ENCODE results near the gene MAL. TPM values are rescaled to one million over a fixed set of nuclear protein-coding genes. Genes with fewer than 3 reads are reported as not detected.

Gene MAL
- 100 to 1,000 TPM in 2 of 4 donors, 10 to 100 TPM in 2; 60.0 to 200 (median 121) TPM for total RNA-seq

DNA sequence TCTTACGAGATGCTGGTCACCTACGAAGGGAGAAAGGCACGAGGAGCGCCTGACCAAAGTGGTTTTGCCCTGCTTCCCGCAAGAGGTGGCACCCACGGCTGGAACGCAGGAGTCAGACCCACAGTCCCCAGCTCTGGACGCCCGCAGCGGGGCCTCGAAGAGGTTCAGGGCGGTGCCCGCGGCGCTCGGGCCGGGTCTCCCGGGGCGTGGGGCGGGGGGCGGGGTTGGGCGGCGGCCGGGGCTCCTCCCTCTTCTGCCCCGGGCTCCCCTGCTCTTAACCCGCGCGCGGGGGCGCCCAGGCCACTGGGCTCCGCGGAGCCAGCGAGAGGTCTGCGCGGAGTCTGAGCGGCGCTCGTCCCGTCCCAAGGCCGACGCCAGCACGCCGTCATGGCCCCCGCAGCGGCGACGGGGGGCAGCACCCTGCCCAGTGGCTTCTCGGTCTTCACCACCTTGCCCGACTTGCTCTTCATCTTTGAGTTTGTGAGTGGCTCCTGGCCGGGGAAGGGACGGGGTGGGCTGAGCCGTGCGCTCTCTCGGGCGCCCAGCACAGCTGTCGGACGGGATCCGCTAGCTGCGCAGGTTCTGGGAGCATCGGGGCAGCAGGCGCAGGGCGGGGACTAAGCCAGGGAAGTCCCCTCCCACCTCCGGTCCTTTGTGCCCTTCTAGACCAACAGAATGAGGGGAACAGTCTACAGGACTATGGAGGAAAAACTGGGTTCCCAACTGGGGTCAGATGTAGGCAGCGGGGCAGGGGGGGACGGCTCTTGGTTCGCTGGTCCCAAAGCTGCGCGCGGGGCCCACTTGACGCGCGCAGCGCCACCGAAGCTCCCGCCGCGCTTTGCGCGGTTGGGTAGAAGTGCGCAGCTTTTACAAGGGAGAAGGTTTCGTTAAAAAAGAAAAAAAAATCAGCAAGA, at the start of gene MAL:
MAL (plus strand) TSS at position 303 of the 914 bp plus-strand sequence; CDS start at position 388, 85 bp downstream.
- 1 to 3% methylated on average over 50 to 57 of the region's 81 CpGs for WGBS, 2 donors
- DNase-seq (ENCODE audit: low spot score in 2 of 2): no peak
- TF ChIP-seq, protein P1, sequence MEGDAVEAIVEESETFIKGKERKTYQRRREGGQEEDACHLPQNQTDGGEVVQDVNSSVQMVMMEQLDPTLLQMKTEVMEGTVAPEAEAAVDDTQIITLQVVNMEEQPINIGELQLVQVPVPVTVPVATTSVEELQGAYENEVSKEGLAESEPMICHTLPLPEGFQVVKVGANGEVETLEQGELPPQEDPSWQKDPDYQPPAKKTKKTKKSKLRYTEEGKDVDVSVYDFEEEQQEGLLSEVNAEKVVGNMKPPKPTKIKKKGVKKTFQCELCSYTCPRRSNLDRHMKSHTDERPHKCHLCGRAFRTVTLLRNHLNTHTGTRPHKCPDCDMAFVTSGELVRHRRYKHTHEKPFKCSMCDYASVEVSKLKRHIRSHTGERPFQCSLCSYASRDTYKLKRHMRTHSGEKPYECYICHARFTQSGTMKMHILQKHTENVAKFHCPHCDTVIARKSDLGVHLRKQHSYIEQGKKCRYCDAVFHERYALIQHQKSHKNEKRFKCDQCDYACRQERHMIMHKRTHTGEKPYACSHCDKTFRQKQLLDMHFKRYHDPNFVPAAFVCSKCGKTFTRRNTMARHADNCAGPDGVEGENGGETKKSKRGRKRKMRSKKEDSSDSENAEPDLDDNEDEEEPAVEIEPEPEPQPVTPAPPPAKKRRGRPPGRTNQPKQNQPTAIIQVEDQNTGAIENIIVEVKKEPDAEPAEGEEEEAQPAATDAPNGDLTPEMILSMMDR (IDR thresholded peaks at IDR 0.05): no peak
- peak; percentile 41 to 66 for TF ChIP-seq POLR2A (IDR thresholded peaks at IDR 0.05)
- peak in 1 of 2 donors; percentile 94 for TF ChIP-seq EP300 (IDR thresholded peaks at IDR 0.05)
- H3K27ac ChIP-seq: peak within 1 kb of the TSS; percentile 78 to 93 (median 89)
- H3K27me3 ChIP-seq: peaks cover 0 to 52% of the 10 kb centered on the region in 2 donors
- peak within 1 kb of the TSS; percentile 42 to 56 (median 50) for H3K4me3 ChIP-seq
- H3K4me1 ChIP-seq: peaks cover 0 to 46% (median 6%) of the 10 kb centered on the region in 4 donors
- no peaks in the 10 kb centered on the region for H3K9me3 ChIP-seq
- no peaks in the 10 kb centered on the region for H3K36me3 ChIP-seq

DNA sequence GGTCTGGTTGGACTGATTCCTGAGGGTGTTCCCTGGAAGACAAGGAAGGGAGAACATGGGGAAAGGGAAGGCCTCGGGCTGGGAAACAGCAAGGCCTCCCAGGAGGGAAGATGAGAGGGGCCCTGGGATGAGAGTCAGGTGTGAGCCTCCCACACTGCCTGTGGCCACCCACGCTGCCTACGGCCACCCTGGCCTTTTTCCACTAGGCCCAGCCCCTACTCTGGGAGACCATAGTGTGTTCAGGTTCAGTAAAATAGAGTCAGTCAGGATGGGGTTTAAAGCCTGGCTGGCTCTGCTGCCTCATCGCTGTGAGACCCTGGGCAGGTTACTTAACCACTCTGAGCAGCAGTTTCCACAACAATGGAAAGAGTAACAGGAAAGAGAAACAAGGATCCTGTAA, 47.7 kb upstream of the MAL start:
- Histone ChIP-seq H3K27me3 (peaks cover 0 to 5% of the 10 kb centered on the region in 2 donors), H3K4me3 (no peak overlapping the region), H3K9me3 (no peaks in the 10 kb centered on the region), H3K27ac (no peak overlapping the region), H3K4me1 (no peaks in the 10 kb centered on the region), H3K36me3 (no peaks in the 10 kb centered on the region)
- WGBS, 2 donors: 62 to 64% methylated on average over 4 of the region's 4 CpGs
- TF ChIP-seq EP300 (IDR thresholded peaks at IDR 0.05) (no peak), POLR2A (IDR thresholded peaks at IDR 0.05) (no peak)
- TF ChIP-seq, protein P1 (IDR thresholded peaks at IDR 0.05): no peak
- no peak for DNase-seq (ENCODE audit: low spot score in 2 of 2)

DNA sequence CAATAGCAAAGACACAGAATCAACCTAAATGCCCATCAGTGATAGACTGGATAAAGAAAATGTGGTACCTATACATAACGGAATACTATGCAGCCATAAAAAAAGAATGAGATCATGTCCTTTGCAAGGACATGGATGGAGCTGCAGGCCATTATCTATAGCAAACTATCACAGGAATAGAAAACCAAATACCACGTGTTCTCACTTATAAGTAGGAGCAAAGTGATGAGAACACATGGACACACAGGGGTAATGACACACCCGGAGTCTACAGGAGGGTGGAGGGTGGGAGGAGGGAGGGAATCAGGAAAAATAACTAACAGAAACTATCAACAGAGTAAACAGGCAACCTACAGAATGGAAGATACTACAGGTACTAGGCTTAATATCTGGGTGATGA, 46.6 kb upstream of the MAL start:
- H3K4me1 ChIP-seq: no peaks in the 10 kb centered on the region
- TF ChIP-seq, protein P1 (IDR thresholded peaks at IDR 0.05): no peak
- TF ChIP-seq POLR2A (IDR thresholded peaks at IDR 0.05) (no peak), EP300 (IDR thresholded peaks at IDR 0.05) (no peak)
- H3K9me3 ChIP-seq: no peaks in the 10 kb centered on the region
- no peaks in the 10 kb centered on the region for H3K36me3 ChIP-seq
- 84 to 89% methylated on average over 3 of the region's 3 CpGs for WGBS, 2 donors
- DNase-seq (ENCODE audit: low spot score in 2 of 2): no peak
- H3K27me3 ChIP-seq: peaks cover 0 to 5% of the 10 kb centered on the region in 2 donors
- no peak overlapping the region for H3K27ac ChIP-seq
- no peak overlapping the region for H3K4me3 ChIP-seq

DNA sequence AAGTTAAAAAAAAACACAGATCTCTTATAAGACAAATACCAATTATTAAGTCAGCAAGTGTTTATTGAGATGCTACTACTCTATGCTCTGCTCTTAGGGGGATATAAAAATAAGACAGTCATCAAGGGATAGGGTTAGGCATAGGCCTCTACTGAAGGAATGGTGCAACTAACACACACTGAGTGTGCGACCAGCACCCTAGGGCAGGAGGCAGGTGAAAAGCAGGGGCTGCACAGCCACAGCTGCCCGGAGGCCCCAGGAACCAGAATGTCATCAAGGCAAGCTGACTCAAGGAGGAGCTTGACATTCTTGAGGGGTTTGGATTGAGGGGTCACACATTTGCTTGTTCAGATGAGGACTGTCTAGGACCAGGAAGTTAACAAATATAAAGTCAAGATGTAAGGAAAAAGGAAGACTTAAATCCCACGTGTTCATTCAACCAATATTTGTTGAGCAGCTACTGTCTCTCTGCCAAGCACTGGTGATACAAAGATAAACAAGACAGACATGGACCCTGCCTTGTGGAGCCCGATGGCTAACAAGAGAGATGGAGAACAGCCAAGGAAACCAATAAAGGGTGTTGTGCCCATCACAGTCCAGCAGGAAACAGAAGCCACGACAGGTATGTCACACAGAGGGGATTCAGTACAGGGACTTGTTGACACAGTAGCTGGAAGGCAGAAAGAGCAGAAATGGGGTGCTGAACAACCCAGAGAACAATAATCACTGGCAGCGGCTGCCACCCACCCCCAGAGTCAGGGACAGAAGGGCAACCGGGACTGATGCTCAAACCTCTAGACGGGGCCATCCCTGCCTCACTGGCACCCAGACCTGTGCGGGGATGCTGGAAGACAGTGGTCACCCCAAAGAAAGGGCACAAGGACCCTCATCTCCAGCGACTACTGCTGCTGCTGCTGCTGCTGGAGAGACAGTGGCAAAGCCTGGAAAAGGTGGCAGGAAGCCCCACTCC, 45.8 kb upstream of the MAL start:
- TF ChIP-seq, protein P1 (IDR thresholded peaks at IDR 0.05): no peak
- TF ChIP-seq EP300 (IDR thresholded peaks at IDR 0.05): no peak
- no peak for TF ChIP-seq POLR2A (IDR thresholded peaks at IDR 0.05)
- WGBS, 2 donors: 79 to 80% methylated on average over 10 of the region's 10 CpGs
- Histone ChIP-seq H3K27ac (no peak overlapping the region), H3K9me3 (no peaks in the 10 kb centered on the region), H3K27me3 (peaks cover 0 to 5% of the 10 kb centered on the region in 2 donors), H3K4me3 (no peak overlapping the region), H3K36me3 (no peaks in the 10 kb centered on the region), H3K4me1 (no peaks in the 10 kb centered on the region)
- DNase-seq (ENCODE audit: low spot score in 2 of 2): no peak

Data from tibial nerve (tissue), 4 donors.